Neutrophil (primary cell): ENCODE measurements around the gene CCT6A.
A peak's percentile ranks its signal among the peaks of the same experiment; 100 is the strongest.
"Not testable (repeated sequence)": the region's sequence is repeated elsewhere in the genome, so short reads cannot be mapped to it uniquely, and the experiment has no call there.

ENCODE experiments used
- H3K27ac ChIP-seq: fragments of 200-600 bp; sonication (generic); 2 replicates; pipeline ENCODE4 v1.5.1; 2016; ENCODE audit warnings: mild to moderate bottlenecking, moderate library complexity
- H3K27me3 ChIP-seq: fragments of 200-600 bp; sonication (generic); 2 replicates; pipeline ENCODE4 v1.6.0; 2016; ENCODE audit warnings: mild to moderate bottlenecking
- H3K36me3 ChIP-seq: fragments of 200-600 bp; sonication (generic); 2 replicates; pipeline ENCODE4 v1.5.1; 2017
- H3K4me1 ChIP-seq, 2 experiments: fragments of 200-600 bp in 1 of 2; sonication (generic) in 1 of 2; 1 replicate in 1 of 2; 2 replicates in 1 of 2; pipeline versions ENCODE4 v1.5.1 to v1.6.1; 2013 to 2016; ENCODE audit warnings: low read depth in 1 of 2, low read length in 1 of 2, mild to moderate bottlenecking in 1 of 2, moderate library complexity in 1 of 2; ENCODE audit not compliant: control insufficient read depth in 1 of 2, insufficient read depth in 1 of 2
- H3K4me3 ChIP-seq, 2 experiments: fragments of 200-600 bp in 1 of 2; sonication (generic) in 1 of 2; 1 replicate in 1 of 2; 2 replicates in 1 of 2; pipeline ENCODE4 v1.5.1; 2013 to 2016; ENCODE audit warnings: low read depth in 1 of 2, low read length in 1 of 2, mild to moderate bottlenecking in 1 of 2, moderate library complexity in 1 of 2
- H3K9me3 ChIP-seq: fragments of 200-600 bp; sonication (generic); 2 replicates; pipeline ENCODE4 v1.5.1; 2016
- CTCF ChIP-seq: fragments of 200-600 bp; sonication (generic); IDR thresholded peaks from 2 replicates; pipeline ENCODE4 v1.5.1; 2016; ENCODE audit warnings: antibody characterized with exemption

Gene CCT6A

GRCh38 chr7:56063882-56064625, 12.5 kb downstream of the CCT6A start, which contains the start of gene SUMF2:
SUMF2 (plus strand) TSS chr7:56064286; CDS start chr7:56064312, 26 bp downstream.
- H3K27ac ChIP-seq: peak within 1 kb of the TSS; percentile 85
- peak within 1 kb of the TSS; percentile 80 to 90 for H3K4me3 ChIP-seq
- H3K36me3 ChIP-seq: peaks cover 18% of the 10 kb centered on the region
- TF ChIP-seq CTCF: no peak
- H3K27me3 ChIP-seq: no peaks in the 10 kb centered on the region
- no peaks in the 10 kb centered on the region for H3K9me3 ChIP-seq
- peaks cover 11 to 12% of the 10 kb centered on the region in 2 experiments for H3K4me1 ChIP-seq

GRCh38 chr7:56066376-56066775, 14.8 kb downstream of the CCT6A start:
- not testable (repeated sequence) for H3K36me3 ChIP-seq, H3K4me3 ChIP-seq, H3K9me3 ChIP-seq, H3K27me3 ChIP-seq, H3K27ac ChIP-seq
- H3K4me1 ChIP-seq: peaks cover 11 to 12% of the 10 kb centered on the region in 2 experiments

GRCh38 chr7:56074371-56074791, 22.8 kb downstream of the CCT6A start:
- Histone ChIP-seq H3K27ac (no peak overlapping the region), H3K9me3 (no peaks in the 10 kb centered on the region), H3K4me1 (peaks cover 0 to 3% of the 10 kb centered on the region in 2 experiments), H3K4me3 (no peak overlapping the region), H3K27me3 (no peaks in the 10 kb centered on the region), H3K36me3 (peaks cover 24% of the 10 kb centered on the region)
- peak; percentile 84 for TF ChIP-seq CTCF

- Histone ChIP-seq H3K4me3 (no peak overlapping the region), H3K36me3 (peaks cover 30% of the 10 kb centered on the region), H3K9me3 (no peaks in the 10 kb centered on the region), H3K4me1 (peaks cover 0 to 3% of the 10 kb centered on the region in 2 experiments), H3K27ac (no peak overlapping the region), H3K27me3 (no peaks in the 10 kb centered on the region)
- TF ChIP-seq CTCF: no peak
Observed at GRCh38 chr7:56077681-56078080, 26.1 kb downstream of the CCT6A start.

- Histone ChIP-seq H3K4me3 (no peak overlapping the region), H3K9me3 (no peaks in the 10 kb centered on the region), H3K4me1 (peaks cover 0 to 3% of the 10 kb centered on the region in 2 experiments), H3K27ac (no peak overlapping the region), H3K27me3 (no peaks in the 10 kb centered on the region), H3K36me3 (peaks cover 30% of the 10 kb centered on the region)
- no peak for TF ChIP-seq CTCF
Observed at GRCh38 chr7:56078196-56078595, 26.6 kb downstream of the CCT6A start.

- Histone ChIP-seq H3K27ac (no peak overlapping the region), H3K27me3 (no peaks in the 10 kb centered on the region), H3K4me3 (no peak overlapping the region), H3K36me3 (peaks cover 30% of the 10 kb centered on the region), H3K4me1 (no peaks in the 10 kb centered on the region), H3K9me3 (no peaks in the 10 kb centered on the region)
- TF ChIP-seq CTCF: no peak
Observed at GRCh38 chr7:56079450-56080185, 28.1 kb downstream of the CCT6A start.

GRCh38 chr7:56080726-56081435, 29.3 kb downstream of the CCT6A start:
- H3K9me3 ChIP-seq, H3K4me3 ChIP-seq, H3K27me3 ChIP-seq, H3K27ac ChIP-seq, H3K4me1 ChIP-seq: not testable (repeated sequence)
- peaks cover 30% of the 10 kb centered on the region for H3K36me3 ChIP-seq
